Activated T-helper 2 cell treated with anti-CD3 and anti-CD28 coated beads, Interferon-gamma antibody, Interleukin-2, Interleukin-4, amounts not matched to agents 10 μg/mL and 5 μg/mL and 100 μg/mL, durations not matched to agents 14 hours and 24 hours and 36 hours (primary cell): ENCODE measurements around the gene HTR1D. TPM values are rescaled to one million over a fixed set of nuclear protein-coding genes. Genes with fewer than 3 reads are reported as not detected.
A peak's percentile ranks its signal among the peaks of the same experiment; 100 is the strongest.

Experiments
- DNase-seq: peaks from one replicate; pipeline ENCODE4 v3.0.0; 2021; ENCODE audit warnings: low spot score
- H3K27ac Mint-ChIP-seq: one replicate; pipeline ENCODE4 v1.8.0; 2021; ENCODE audit warnings: mixed read lengths
- H3K27me3 Mint-ChIP-seq: one replicate; pipeline ENCODE4 v1.8.0; 2021; ENCODE audit warnings: low read depth, mixed read lengths
- H3K36me3 Mint-ChIP-seq: one replicate; pipeline ENCODE4 v1.8.0; 2021; ENCODE audit warnings: low read depth, mixed read lengths
- H3K4me1 Mint-ChIP-seq: one replicate; pipeline ENCODE4 v1.8.0; 2021; ENCODE audit warnings: low read depth, mixed read lengths
- H3K4me3 Mint-ChIP-seq: one replicate; pipeline ENCODE4 v1.8.0; 2021; ENCODE audit warnings: low read depth, mild to moderate bottlenecking, moderate library complexity, mixed read lengths
- H3K9me3 Mint-ChIP-seq: one replicate; pipeline ENCODE4 v1.8.0; 2021; ENCODE audit warnings: mixed read lengths
- intact Hi-C: fragments of 100-400 bp; cut with micrococcal nuclease; formaldehyde crosslinking; loops from one replicate; pipeline ENCODE4 v1.15.1; 2023
- total RNA-seq: library from RNA; stranded (reverse); gene quantifications from 2 replicates; pipeline ENCODE4 v1.2.3, GENCODE V29; 2022

The HTR1D gene
- total RNA-seq, 1 donor from 2014 or later, result not detected

- Mint-ChIP-seq H3K36me3 (peaks cover 2% of the 10 kb centered on the region), H3K27ac (peak overlapping the region; percentile 58), H3K4me3 (peak overlapping the region; percentile 98), H3K27me3 (peaks cover 2% of the 10 kb centered on the region), H3K9me3 (peaks cover 4% of the 10 kb centered on the region), H3K4me1 (peaks cover 26% of the 10 kb centered on the region)
- no peak for DNase-seq
- intact Hi-C loops, result loop anchor here (2.0 kb wide), 1 partner anchor 21 kb away; no protein-coding TSS in a partner anchor
Observed at GRCh38 chr1:23169727-23170335, 47.5 kb downstream of the HTR1D start.

- intact Hi-C loops, result loop anchor here (2.0 kb wide), 1 partner anchor 20 kb away; no protein-coding TSS in a partner anchor
- peaks cover 2% of the 10 kb centered on the region for H3K27me3 Mint-ChIP-seq
- H3K27ac Mint-ChIP-seq, result peak overlapping the region; percentile 58
- peaks cover 22% of the 10 kb centered on the region for H3K4me1 Mint-ChIP-seq
- H3K4me3 Mint-ChIP-seq, result peak overlapping the region; percentile 98
- peaks cover 3% of the 10 kb centered on the region for H3K36me3 Mint-ChIP-seq
- H3K9me3 Mint-ChIP-seq, result peaks cover under 1% of the 10 kb centered on the region
- DNase-seq, result no peak
Observed at GRCh38 chr1:23169195-23169575, 48.1 kb downstream of the HTR1D start.

GRCh38 chr1:23168445-23169194 is 48.7 kb downstream of the HTR1D start, which contains the start of gene LUZP1:
Gene LUZP1 (minus strand): TSS chr1:23168856.
- Mint-ChIP-seq H3K4me1 (peaks cover 22% of the 10 kb centered on the region), H3K36me3 (peaks cover 3% of the 10 kb centered on the region), H3K27me3 (peaks cover 2% of the 10 kb centered on the region), H3K4me3 (peak within 1 kb of the TSS; percentile 98), H3K27ac (peak within 1 kb of the TSS; percentile 85), H3K9me3 (no peaks in the 10 kb centered on the region)
- DNase-seq, result peak; percentile 77
- intact Hi-C loops, result loop anchor here (1.0 to 2.0 kb wide), 2 partner anchors 20 to 65 kb away; no protein-coding TSS in a partner anchor

GRCh38 chr1:23168079-23168444 is 49.2 kb downstream of the HTR1D start:
- Mint-ChIP-seq H3K4me3 (peak overlapping the region; percentile 98), H3K36me3 (peaks cover 3% of the 10 kb centered on the region), H3K27me3 (peaks cover 2% of the 10 kb centered on the region), H3K4me1 (peaks cover 22% of the 10 kb centered on the region), H3K9me3 (no peaks in the 10 kb centered on the region), H3K27ac (peak overlapping the region; percentile 85)
- intact Hi-C loops, result loop anchor here (1.0 to 2.0 kb wide), 2 partner anchors 19 to 65 kb away; no protein-coding TSS in a partner anchor
- DNase-seq, result peak; percentile 21

GRCh38 chr1:23167353-23168078 is 49.8 kb downstream of the HTR1D start:
- Mint-ChIP-seq H3K27ac (no peak overlapping the region), H3K9me3 (no peaks in the 10 kb centered on the region)

GRCh38 chr1:23166854-23167253 is 50.4 kb downstream of the HTR1D start:
- H3K9me3 Mint-ChIP-seq, result no peaks in the 10 kb centered on the region
- intact Hi-C loops, result no loop called here

More at GRCh38 chr1:23167353-23168078, 49.8 kb downstream of the HTR1D start:
- H3K36me3 Mint-ChIP-seq, result peaks cover 3% of the 10 kb centered on the region
- no peak for DNase-seq
- H3K27me3 Mint-ChIP-seq, result peaks cover 2% of the 10 kb centered on the region
- peaks cover 22% of the 10 kb centered on the region for H3K4me1 Mint-ChIP-seq
- intact Hi-C loops, result loop anchor here (1.0 to 2.0 kb wide), 2 partner anchors 19 to 64 kb away; no protein-coding TSS in a partner anchor
- peak overlapping the region; percentile 98 for H3K4me3 Mint-ChIP-seq

GRCh38 chr1:23163395-23163794 is 53.9 kb downstream of the HTR1D start:
- Mint-ChIP-seq H3K9me3 (no peaks in the 10 kb centered on the region), H3K4me1 (peaks cover 13% of the 10 kb centered on the region), H3K27ac (no peak overlapping the region), H3K27me3 (peaks cover 2% of the 10 kb centered on the region), H3K36me3 (peaks cover 3% of the 10 kb centered on the region), H3K4me3 (no peak overlapping the region)
- intact Hi-C loops, result no loop called here
- no peak for DNase-seq

More at GRCh38 chr1:23166854-23167253, 50.4 kb downstream of the HTR1D start:
- Mint-ChIP-seq H3K4me3 (peak overlapping the region; percentile 74), H3K4me1 (peaks cover 22% of the 10 kb centered on the region), H3K36me3 (peaks cover 3% of the 10 kb centered on the region), H3K27me3 (peaks cover 2% of the 10 kb centered on the region), H3K27ac (no peak overlapping the region)
- DNase-seq, result no peak

GRCh38 chr1:23159963-23160877 is 57.1 kb downstream of the HTR1D start:
- no peak for DNase-seq
- no peak overlapping the region for H3K27ac Mint-ChIP-seq
- intact Hi-C loops, result no loop called here
- peaks cover 8% of the 10 kb centered on the region for H3K4me1 Mint-ChIP-seq
- peaks cover 3% of the 10 kb centered on the region for H3K36me3 Mint-ChIP-seq
- H3K9me3 Mint-ChIP-seq, result no peaks in the 10 kb centered on the region
- no peak overlapping the region for H3K4me3 Mint-ChIP-seq
- H3K27me3 Mint-ChIP-seq, result no peaks in the 10 kb centered on the region

GRCh38 chr1:23156940-23157339 is 60.4 kb downstream of the HTR1D start:
- no peak for DNase-seq
- no peaks in the 10 kb centered on the region for H3K27me3 Mint-ChIP-seq
- no peaks in the 10 kb centered on the region for H3K9me3 Mint-ChIP-seq
- no peaks in the 10 kb centered on the region for H3K36me3 Mint-ChIP-seq
- H3K4me3 Mint-ChIP-seq, result no peak overlapping the region
- intact Hi-C loops, result no loop called here
- H3K4me1 Mint-ChIP-seq, result peaks cover 10% of the 10 kb centered on the region
- no peak overlapping the region for H3K27ac Mint-ChIP-seq

- peaks cover 5% of the 10 kb centered on the region for H3K36me3 Mint-ChIP-seq
- H3K4me1 Mint-ChIP-seq, result peaks cover 26% of the 10 kb centered on the region
- H3K4me3 Mint-ChIP-seq, result no peak overlapping the region
- no peak overlapping the region for H3K27ac Mint-ChIP-seq
- no peaks in the 10 kb centered on the region for H3K27me3 Mint-ChIP-seq
- no peak for DNase-seq
- no peaks in the 10 kb centered on the region for H3K9me3 Mint-ChIP-seq
- intact Hi-C loops, result no loop called here
Observed at GRCh38 chr1:23152966-23153684, 64.2 kb downstream of the HTR1D start.

GRCh38 chr1:23150742-23151141 is 66.6 kb downstream of the HTR1D start:
- no peak for DNase-seq
- Mint-ChIP-seq H3K9me3 (no peaks in the 10 kb centered on the region), H3K36me3 (peaks cover 10% of the 10 kb centered on the region), H3K4me3 (no peak overlapping the region), H3K27ac (no peak overlapping the region), H3K4me1 (peaks cover 27% of the 10 kb centered on the region), H3K27me3 (no peaks in the 10 kb centered on the region)
- intact Hi-C loops, result no loop called here
